Retina (tissue), 1 donor: ENCODE data around the gene TENM3.
"Not testable (repeated sequence)": the region's sequence is repeated elsewhere in the genome, so short reads cannot be mapped to it uniquely, and the experiment has no call there.

ENCODE experiments used
- DNase-seq: peaks from one replicate; pipeline ENCODE4 v3.0.0-alpha.2; 2016

Gene TENM3

DNA sequence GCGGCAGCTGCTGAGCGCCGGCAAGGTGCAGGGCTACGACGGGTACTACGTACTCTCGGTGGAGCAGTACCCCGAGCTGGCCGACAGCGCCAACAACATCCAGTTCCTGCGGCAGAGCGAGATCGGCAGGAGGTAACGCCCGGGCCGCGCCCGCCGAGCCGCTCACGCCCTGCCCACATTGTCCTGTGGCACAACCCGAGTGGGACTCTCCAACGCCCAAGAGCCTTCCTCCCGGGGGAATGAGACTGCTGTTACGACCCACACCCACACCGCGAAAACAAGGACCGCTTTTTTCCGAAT lies 557.0 kb downstream of the TENM3 start:
- DNase-seq: no peak

DNA sequence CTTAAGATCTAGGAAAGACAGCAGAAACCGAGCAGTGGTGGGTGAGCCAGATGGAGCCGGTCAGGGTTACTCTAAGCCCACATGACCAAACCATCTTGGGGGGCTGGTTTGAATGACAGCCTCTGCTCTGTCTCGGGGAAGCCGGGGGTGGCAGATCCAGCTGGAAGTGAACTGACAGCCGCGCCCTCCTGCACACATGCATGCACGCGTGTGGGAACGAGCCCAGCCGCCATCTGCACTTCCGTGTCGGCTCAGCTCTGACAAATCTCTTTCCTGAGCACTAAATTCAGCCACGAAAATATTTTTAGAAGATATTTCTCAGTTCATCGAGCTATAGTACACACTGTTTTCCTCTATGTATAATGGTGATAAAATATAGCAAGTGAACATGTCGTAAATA lies 558.4 kb downstream of the TENM3 start:
- DNase-seq: no peak

- no peak for DNase-seq
Observed at GRCh38 chr4:182802621-182803020, 559.4 kb downstream of the TENM3 start.

DNA sequence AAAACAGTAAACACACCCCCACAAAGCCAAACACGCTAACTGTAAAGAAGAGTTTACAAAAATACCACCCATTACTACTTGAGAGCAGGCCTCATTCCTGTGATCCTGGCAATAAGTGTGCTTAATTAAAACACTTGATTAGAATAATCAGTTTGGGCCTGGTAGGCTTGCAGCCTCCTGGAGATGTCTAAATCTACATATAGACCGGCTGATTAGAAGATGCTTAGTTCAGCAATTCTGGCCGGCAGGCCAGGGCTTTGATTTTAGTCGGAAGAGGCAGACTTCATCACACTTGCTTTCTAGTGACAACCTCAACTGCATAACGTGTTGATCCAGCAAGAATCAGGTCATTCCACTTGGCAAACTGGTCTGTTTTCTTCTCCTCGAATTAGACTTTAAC lies 560.0 kb downstream of the TENM3 start:
- peak; percentile 45 for DNase-seq

DNA sequence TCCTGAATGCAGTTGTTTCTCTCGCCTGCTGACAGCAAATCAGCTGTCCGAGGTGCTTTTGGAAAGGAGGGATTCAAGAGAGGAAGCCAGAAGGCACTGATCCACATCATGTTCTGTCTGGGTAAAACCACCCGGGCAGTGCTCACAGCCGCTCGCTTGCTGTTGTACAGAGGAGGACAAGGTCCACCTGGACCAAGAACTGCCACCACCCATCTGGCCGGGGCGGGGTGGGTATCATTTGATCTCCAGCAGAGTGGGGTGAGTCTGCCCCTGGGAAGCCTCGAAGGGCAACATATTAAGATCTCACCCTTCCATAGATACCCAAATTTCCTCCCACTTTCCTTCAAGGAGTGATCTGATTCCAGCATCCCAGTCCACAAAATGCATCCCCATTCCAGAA lies 560.9 kb downstream of the TENM3 start:
- no peak for DNase-seq

- DNase-seq: no peak
Observed at GRCh38 chr4:182805321-182805720, 562.1 kb downstream of the TENM3 start.

DNA sequence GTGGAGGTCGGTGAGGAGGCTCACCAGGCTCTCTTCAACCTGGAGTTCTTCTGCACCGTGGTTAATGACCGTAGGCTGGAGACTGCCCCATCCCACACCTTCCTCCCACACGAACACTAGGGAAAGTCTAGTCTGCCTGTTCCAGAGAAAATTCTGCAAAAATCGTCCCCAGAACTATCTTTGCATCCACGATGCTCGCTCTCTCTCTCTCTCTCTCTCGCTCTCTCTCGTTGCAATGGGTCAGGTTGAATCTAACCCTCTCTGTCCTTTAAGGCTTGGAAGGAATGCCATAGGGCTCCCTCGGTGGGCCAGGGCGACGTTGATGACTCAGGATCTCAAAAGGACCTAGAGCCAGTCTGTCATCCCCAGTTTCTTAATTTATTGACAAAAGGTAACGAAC lies 562.5 kb downstream of the TENM3 start:
- no peak for DNase-seq

- DNase-seq: peak; percentile 99
Observed at GRCh38 chr4:182806259-182807252, 563.4 kb downstream of the TENM3 start.

GRCh38 chr4:182807346-182807745 lies 564.1 kb downstream of the TENM3 start:
- DNase-seq: no peak

DNA sequence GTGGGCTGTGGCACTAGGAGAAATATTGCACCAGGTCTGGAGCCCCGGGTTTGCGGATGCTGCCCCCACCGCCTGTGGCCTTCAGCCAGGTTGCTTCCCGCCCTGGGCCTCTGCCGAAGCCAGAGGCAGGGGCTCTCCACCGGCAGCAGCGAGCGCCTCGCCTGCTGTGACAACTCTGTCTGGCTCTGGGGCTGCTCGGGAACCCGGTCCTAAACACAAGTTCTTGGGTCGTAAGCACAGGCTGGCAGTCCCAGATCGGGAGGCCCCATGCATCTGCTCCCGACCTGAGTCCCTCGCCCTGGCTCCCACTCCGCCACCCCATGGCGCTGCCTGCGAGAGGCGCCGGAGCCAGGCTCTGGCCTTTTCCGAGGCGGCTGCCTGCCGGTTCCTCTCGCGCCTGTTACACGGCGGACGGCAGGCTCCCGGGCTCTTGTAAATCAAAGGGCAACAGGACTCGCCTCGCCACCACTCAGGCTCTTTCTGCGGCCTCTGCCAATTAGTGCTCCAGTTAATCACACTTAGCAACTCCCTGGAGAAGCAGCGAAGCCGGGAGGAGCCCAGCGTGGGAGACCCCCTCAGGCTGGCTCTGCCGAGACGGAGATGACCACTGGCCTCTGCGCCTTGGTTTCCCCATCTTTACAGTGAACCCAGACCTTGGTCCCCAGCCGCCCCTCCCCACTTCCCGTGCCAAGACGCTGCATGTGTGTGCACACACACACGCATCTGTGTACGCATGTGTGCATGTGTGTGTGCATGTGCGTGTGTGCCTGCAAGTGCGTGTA lies 564.8 kb downstream of the TENM3 start:
- peak; percentile 62 for DNase-seq

- no peak for DNase-seq
Observed at GRCh38 chr4:182808673-182809416, 565.6 kb downstream of the TENM3 start.

DNA sequence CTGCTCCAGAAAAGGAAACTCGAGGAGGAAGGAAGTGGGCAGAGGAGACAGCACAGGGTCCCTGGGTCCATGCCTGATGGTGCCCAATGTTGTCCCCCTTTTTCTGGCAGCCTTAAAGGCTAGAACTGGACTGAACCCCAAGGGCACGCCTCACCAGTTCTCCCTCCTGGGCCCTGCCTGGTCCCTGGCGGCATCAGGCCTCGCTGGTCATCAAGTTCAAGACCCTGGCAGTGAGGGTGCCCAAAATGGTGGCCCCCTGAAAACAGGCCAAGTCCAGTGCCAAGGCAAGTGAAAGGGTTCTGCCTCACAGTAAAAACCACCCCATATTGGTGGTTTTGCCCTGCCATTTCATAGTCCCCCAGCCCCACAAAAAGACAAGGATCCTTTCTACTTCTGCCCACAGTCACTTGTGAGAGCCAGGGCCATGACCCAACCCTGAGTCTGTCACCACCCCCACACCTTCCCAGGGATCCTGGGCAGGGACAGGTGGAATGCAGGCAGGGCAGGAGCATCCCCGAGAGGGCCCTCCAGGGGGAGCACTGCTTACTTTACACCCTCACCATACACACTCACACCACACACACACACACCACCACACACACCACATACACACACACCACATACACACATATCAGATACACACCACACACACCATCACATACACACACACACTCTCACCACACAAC lies 566.4 kb downstream of the TENM3 start:
- DNase-seq: no peak

GRCh38 chr4:182810103-182810615 lies 567.0 kb downstream of the TENM3 start:
- DNase-seq: no peak

GRCh38 chr4:182812916-182813315 lies 569.7 kb downstream of the TENM3 start:
- no peak for DNase-seq

DNA sequence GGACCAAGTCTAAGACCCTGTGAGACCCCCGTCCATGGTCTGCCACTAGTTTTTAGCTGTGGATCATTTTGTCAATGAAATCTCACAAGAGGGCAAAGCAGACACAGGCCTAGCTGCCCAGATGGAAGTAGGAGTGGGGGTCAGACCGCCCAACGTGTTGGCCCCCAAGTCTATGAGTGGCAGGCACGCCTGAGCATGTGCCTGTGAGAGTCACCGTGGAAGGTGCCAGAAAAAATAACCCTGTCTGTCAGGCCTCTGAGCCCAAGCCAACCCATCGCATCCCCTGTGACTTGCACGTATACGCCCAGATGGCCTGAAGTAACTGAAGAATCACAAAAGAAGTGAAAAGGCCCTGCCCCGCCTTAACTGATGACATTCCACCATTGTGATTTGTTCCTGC lies 570.9 kb downstream of the TENM3 start:
- not testable (repeated sequence) for DNase-seq

GRCh38 chr4:182818926-182819730 lies 575.9 kb downstream of the TENM3 start:
- DNase-seq: no peak

- no peak for DNase-seq
Observed at GRCh38 chr4:182819751-182820150, 576.5 kb downstream of the TENM3 start.

- no peak for DNase-seq
Observed at GRCh38 chr4:182822554-182822953, 579.4 kb downstream of the TENM3 start.

DNA sequence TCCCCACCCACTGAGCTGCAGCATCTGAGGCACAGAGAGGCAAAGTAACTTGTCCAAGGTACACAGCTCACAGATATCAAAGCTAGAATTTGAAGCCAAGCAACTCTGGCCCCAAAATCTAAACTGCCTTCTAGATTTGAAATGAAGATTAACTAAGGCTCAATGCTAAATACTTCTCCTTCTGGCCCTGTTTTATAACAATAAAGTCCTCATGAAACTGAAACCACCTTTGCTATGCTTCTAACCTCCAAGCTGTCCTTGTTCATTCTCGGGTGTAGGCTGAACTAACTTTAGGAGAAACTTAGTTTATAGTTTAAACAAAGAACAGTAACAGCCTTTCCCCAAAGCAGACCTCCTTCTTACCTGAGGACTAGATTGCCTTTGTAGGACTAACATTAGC lies 580.4 kb downstream of the TENM3 start:
- DNase-seq: no peak

GRCh38 chr4:182825003-182825402 lies 581.8 kb downstream of the TENM3 start:
- DNase-seq: no peak

DNA sequence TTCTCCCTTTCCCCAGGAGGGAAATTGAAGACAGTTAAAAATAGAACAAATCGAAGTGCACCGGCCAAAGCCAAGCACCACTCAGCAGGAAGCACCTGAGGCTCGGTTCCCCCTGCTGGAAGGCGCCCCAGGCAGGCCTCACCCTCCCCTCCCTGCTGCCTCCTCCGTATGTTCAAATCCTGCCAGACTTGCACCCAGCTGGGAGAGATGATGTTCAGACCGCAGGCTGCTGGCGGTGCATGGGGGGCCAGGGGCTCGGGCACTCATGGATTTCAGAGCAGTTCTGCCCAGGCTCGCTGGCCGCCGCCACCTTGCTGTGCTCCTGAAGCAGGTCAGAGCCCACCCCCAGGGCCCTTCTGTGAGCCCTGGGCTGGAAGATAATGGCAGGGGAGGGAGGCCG lies 582.6 kb downstream of the TENM3 start:
- peak; percentile 48 for DNase-seq

DNA sequence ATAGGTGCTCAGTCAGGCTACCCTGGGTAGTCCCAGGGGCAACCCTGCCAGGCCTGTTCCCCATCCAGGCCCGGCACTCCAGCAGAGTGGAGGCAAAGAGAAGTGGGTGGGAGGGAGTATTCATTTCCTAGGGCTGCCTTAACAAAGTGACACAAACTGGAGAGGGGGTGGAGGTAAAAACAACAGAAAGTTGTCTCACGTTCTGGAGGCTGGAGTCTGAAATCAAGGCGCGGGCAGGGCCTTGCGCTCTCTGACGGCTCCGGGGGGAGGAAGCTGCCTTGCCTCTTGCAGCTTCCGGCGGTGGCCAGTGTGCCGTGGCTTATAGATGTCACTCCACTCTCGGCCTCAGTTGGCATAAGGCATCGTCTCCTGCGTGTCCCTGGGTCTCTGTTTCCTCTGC lies 583.2 kb downstream of the TENM3 start:
- no peak for DNase-seq
